HG02943 (cell line): ENCODE data around the gene MLLT6.

Experiments used
- ATAC-seq: cut with Tn5 transposase; IDR thresholded peaks from one replicate; pipeline ENCODE4 v1.9.1; 2021; ENCODE audit warnings: mild to moderate bottlenecking, low read depth, moderate library complexity; ENCODE audit not compliant: unreplicated experiment

MLLT6 gene

GRCh38 chr17:38704606-38705522, at the start of gene MLLT6:
Gene MLLT6 (plus strand): TSS chr17:38705273. CDS start chr17:38705633, 360 bp downstream.
- no peak for ATAC-seq

DNA sequence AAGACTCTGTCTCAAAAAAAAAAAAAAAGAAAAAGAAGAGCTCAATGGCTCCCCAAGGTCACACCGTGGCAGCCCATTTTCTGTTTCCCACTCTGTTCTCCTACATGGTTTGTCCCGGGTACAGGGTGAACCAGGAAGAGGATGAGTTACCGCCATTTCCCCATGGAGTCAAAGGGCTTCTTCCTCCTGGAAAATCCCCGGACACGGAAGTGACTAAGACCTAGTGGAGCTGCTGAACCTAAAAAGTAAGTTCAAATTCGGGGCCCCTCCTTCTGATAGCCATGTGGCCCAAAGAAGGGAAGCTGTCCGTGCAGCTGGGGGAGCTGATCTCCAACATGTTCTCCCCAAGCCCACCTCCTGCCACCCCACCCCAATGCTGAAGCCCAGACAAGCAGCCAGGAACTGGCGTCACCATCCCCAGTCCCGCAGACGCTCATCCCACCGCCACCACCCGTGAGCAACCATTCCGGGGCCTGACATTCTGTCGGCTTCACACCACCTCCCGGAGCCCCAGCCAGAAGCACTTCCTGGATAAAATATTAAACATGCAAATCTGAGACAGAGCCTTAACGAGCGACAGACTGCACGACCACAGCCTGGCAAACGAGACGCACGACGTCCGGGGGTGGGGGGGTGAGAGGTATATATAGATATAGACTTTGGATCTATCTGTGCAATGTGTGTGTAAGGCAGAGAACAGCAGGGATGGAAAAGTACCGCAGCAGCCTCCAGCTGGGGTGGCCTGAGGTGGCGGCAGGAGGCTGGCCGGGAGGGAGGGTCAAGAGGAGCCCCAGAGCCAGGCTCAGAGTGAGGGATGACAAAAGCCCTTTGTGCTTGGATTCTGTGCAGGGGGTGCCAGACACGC, 47.9 kb upstream of the MLLT6 start:
- ATAC-seq, result no peak

- no peak for ATAC-seq
Measured at GRCh38 chr17:38657824-38658740, 47.0 kb upstream of the MLLT6 start.

DNA sequence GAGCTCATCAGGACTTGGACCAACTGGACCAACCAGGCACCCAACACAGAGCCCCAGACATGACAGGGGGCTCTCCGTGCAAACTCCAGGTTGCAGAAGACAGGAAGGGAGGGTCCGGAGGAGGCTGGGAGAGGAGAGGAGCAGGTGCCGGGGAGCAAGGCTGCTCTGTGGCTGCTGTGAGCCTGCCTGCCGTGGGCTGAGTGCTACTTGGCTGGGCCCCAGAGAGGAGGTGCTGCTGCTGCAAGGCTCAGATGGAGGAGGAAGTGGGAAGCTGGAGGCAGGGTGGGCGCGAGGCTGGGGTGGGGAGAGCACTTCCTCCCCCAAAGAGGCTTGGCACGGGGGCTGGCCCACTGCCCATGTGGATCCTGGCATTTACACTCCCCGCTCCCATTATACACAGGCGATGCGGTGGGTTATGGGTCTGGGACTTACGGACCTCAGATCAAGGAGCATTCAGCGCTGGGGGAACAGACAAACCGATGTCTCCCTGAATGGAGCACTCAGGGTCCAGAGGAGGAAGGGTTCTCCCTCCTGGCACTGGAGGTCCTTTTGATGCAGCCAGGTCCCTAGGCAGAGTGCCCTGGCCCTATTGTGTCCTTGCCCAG, 46.2 kb upstream of the MLLT6 start:
- no peak for ATAC-seq

GRCh38 chr17:38659415-38659814, 45.7 kb upstream of the MLLT6 start:
- ATAC-seq, result no peak

- no peak for ATAC-seq
Measured at GRCh38 chr17:38660097-38661025, 44.7 kb upstream of the MLLT6 start.

GRCh38 chr17:38663125-38663751, 41.8 kb upstream of the MLLT6 start:
- no peak for ATAC-seq

DNA sequence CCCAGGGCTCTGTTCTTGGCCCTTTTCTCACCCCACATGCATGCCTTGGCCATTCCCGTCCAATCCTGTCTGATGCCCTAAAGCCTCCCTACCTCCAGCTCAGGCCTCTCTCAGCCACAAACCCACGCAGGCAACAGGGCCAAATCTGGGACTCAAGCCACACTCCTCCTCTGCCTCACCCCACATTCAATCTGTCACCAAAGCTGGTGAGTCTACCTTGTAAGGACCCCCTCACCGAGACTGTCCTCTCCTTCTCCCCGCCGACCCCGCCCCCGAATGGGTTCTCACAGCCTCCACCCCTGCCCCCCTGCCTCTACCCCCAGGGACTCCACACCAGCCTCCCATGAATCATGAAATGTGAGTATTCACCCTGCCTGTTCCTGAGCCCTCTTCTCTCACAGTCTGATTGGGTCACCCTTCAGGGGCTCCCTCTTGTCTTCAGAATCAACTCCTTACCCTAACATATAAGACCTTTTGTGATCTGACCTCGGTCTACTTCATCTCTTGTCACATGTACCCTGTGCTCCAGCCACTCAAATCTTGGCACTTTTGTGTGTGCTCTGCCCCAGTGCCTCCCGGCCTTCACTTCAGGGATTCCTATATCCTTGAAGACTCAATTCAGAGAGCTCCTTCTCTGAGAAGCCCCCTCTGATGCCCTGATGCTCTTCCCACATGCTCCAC, 41.0 kb upstream of the MLLT6 start:
- ATAC-seq, result no peak

- no peak for ATAC-seq
Measured at GRCh38 chr17:38667099-38667786, 37.8 kb upstream of the MLLT6 start.

GRCh38 chr17:38667787-38668122, 37.3 kb upstream of the MLLT6 start:
- no peak for ATAC-seq

DNA sequence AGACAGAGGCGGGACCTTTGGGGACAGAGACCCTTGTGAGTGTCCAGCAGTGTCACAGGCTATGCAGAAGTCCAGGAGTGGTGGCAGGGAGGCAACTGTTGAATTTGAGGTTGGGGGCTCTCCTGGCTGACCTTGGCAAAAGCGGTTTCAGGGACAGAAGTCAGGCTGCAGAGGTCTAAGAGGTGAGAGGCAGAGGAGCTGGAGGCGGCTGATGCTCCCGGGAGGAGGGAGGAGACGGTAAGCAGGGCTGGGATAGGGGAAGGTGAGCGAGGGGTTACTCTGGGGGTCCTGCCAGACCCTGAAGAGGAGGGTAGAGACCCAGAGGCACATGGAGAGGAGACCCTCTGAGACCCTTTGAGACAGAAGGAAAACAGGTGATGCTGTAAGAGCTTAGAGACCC, 35.6 kb upstream of the MLLT6 start:
- ATAC-seq, result no peak

- ATAC-seq, result no peak
Measured at GRCh38 chr17:38671939-38672720, 32.9 kb upstream of the MLLT6 start.

DNA sequence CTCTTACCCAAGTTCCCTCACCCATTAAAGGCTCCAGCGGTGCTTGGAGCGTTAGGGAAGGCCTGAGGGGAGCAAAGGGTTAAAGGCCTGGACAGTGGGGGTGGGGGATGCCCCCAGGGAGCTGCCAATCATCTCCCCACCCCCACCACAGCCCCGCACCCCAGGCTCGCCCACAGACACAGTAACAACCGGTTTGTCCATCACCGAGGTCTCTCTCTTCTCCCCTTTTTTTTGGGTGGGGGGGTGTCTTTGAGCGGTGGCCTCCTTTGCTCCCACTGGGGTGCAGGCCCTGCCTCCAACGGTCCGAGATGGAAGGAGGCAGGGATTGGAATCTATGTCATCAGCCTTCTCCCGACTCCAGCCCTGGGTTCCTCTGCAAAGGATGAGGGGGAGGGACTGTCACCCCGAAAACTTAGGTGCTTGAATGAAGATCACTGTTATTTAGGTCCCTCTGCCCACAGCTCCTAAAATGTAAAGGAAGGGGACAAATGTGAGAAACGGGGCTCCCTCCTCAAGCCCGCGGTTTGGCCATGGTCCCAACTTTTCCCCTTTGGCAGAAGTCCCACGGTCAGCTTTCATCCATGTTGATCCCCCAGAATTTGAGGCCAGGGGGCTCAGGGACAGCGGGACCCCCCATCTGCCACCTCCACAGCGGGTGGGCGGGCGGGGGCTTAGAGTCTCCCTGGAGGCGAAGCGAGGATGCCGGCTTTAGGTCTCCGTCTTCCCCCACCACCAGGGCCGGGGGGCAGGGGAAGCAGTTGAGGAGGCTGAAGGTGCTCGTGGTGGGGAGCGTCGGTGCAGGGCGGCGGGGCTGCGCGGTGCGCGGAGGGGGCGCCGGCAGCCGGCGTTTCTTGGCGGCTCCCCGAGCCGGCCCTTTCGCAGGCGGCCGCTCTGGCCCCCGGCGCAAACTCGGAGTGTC, 32.0 kb upstream of the MLLT6 start:
- ATAC-seq, result no peak

DNA sequence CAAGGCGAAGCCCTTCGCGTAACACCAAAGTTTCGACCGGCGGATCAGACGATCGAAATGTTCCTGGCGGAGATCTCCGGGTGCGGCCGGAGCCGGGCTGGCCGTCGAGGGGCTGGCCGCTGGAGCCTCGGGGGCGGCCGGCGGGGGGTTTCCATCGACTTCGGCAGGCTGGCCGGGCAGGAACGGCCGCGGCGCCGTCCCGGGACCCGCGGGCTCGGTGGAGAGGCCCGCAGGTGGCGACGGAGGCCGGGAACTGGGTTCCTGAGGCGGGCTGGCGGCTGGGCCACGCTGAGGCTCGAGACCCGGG, 31.4 kb upstream of the MLLT6 start:
- no peak for ATAC-seq

- no peak for ATAC-seq
Measured at GRCh38 chr17:38674014-38674748, 30.9 kb upstream of the MLLT6 start.
